Measurements from ENCODE around the gene THSD7A. TPM values are rescaled to one million over a fixed set of nuclear protein-coding genes. Genes with fewer than 3 reads are reported as not detected.

THSD7A gene
- polyA plus RNA-seq, 4 donors: 62.0 to 76.0 (median 72.8) TPM

DNA sequence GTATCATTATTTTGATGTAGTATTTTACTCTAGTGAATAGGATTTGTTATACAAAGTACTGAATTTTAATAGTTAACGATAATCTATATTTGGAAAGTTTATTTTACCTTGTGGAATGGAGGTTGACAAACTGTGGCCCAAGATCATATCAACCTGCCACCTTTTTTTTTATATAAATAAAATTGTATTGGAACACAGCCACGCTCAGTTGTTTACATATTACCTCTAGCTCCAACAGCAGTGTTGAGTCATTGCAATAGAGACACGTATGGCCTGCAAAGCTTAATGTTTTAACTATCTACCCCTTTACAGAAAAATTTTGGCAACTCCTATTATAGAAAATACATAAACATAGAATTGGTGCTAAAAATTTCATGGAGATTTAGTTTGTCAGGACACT is 239.3 kb downstream of the THSD7A start:
- DNase-seq (ENCODE audit: low read depth in 4 of 4, low spot score in 2 of 4): no peak

DNA sequence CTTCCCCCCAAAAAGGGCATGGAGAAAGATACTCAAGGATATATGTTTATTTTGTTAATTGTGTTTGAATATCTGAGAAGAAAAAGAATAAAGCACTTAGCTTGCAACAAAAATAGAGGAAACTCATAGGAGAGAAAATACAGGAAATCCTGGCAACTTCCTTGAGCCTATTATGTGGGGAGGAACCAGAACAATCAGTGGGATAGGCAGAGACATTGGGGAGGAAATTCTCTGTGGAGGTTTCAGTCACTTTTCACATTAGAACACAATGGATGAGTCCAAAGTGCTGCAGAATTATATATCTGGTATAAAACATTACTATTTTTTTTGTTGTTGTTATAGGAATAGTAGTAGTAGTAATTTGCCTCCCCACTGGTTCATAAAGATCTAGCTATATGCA is 240.1 kb downstream of the THSD7A start:
- DNase-seq (ENCODE audit: low read depth in 4 of 4, low spot score in 2 of 4): no peak

- DNase-seq (ENCODE audit: low read depth in 4 of 4, low spot score in 2 of 4): no peak
Observed at GRCh38 chr7:11591055-11591633, 240.9 kb downstream of the THSD7A start.

- DNase-seq (ENCODE audit: low read depth in 4 of 4, low spot score in 2 of 4): no peak
Observed at GRCh38 chr7:11589251-11589650, 242.7 kb downstream of the THSD7A start.

GRCh38 chr7:11587814-11588213 is 244.2 kb downstream of the THSD7A start:
- no peak for DNase-seq (ENCODE audit: low read depth in 4 of 4, low spot score in 2 of 4)

DNA sequence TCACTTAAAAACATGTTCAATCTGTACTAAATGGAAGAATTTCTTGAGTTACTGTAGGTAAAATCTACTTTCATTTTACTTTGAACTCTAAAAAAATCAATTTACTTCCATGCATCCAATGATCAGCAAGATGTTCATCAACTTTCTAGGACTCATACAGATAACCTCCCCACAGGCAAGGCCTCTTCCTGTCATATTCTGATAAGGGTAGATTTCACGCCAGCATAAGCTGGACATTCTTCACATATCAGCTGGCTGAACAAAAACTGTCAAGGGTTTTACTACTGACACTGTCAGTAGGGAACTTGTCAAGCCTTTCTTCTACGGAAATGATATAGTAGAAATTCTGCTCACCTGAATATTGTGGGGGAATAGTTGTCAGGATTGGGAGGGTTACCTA is 244.9 kb downstream of the THSD7A start:
- DNase-seq (ENCODE audit: low read depth in 4 of 4, low spot score in 2 of 4): no peak

- DNase-seq (ENCODE audit: low read depth in 4 of 4, low spot score in 2 of 4): no peak
Observed at GRCh38 chr7:11584406-11585031, 247.5 kb downstream of the THSD7A start.

- no peak for DNase-seq (ENCODE audit: low read depth in 4 of 4, low spot score in 2 of 4)
Observed at GRCh38 chr7:11579141-11579540, 252.9 kb downstream of the THSD7A start.

GRCh38 chr7:11576310-11576709 is 255.7 kb downstream of the THSD7A start:
- DNase-seq (ENCODE audit: low read depth in 4 of 4, low spot score in 2 of 4): no peak

DNA sequence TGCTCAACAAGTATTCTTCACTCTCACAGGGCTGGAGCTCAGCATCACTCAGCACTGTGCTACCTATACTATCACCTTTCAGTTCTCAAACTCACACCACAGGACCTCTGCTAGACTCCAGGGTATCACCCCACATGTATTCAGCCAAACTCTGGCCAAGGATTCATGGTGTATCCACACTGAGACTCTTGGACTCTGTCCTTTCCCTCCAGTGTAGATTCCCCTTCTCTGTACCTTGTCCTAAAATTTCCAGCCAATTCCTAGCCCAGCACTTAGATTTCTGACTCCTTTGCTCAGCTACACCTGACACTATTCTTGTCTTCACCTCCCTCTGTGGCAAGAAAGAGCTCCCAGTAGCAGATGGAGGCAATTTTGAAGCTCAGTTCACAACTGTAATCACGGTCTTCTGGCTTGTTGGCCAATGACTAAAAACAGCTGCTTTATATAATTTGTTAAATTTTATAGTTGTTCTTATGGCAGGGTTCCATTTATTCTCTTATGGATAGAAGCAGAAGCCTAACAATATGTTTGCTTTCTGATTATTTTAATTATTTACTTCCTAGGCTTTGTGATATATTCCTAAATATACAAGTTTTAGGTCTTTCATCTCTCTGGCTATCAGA is 258.8 kb downstream of the THSD7A start:
- DNase-seq (ENCODE audit: low read depth in 4 of 4, low spot score in 2 of 4): no peak

DNA sequence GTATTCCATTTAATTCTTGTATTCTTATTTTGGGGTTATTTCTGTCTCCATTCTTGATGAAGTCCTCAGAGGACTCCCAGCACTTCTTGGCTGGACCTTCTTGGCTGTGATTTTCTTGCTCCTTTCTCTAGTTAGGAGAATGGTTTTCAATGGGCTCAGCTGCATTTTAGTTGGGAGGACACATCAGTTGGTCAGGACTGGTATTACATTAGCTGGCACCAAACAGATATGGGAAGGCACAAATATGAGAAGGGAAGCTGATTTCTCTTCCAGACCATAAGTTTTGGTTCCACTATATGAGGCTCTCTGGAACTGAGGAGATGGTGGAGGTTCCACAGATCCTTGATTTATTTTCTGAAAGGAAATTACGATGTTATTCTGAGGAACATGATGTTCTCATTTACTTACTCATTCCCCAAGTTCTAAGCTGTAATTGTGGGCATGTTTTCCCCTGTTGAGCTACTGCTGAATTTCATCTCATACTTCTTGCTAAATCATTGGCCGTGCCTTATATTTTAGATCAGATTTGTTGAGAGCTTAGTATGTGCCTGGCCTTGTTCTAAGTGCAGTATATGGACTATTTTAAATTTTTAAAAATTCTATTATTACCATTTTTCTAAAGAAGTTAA is 261.0 kb downstream of the THSD7A start:
- DNase-seq (ENCODE audit: low read depth in 4 of 4, low spot score in 2 of 4): no peak

DNA sequence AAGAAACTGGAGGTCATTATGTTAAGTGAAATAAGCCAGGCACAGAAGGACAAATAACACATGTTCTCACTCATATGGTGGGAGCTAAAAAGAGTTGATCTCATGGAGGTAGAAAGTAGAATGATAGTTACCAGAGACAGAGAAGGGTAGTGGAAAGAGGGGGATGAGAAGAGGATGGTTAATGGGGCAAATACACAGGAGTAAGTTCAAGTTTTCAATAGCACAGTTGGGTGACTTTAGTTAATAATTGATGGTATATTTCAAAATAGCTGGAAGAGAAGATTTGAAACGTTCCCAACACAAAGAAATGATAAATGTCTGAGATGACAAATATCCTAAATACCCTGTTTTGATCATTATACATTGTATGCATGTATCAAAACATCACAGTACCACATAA is 261.8 kb downstream of the THSD7A start:
- DNase-seq (ENCODE audit: low read depth in 4 of 4, low spot score in 2 of 4): no peak

GRCh38 chr7:11567571-11567970 is 264.4 kb downstream of the THSD7A start:
- no peak for DNase-seq (ENCODE audit: low read depth in 4 of 4, low spot score in 2 of 4)

GRCh38 chr7:11557627-11558026 is 274.4 kb downstream of the THSD7A start:
- no peak for DNase-seq (ENCODE audit: low read depth in 4 of 4, low spot score in 2 of 4)

- DNase-seq (ENCODE audit: low read depth in 4 of 4, low spot score in 2 of 4): no peak
Observed at GRCh38 chr7:11552676-11553296, 279.2 kb downstream of the THSD7A start.

DNA sequence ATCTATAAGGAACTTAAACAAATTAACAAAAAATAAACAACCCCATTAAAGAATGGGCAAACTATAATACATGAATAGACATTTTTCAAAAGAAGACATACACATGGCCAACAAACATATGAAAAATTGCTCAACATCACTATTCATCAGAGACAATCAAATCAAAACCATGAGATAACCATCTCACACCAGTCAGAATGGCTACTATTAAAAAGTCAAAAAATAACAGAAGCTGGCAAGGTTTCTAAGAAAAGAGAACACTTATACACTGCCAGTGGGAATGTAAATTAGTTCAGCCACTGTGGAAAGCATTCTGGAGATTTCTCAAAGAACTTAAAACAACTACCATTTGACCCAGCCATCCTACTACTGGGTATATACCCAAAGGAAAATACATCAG is 280.5 kb downstream of the THSD7A start:
- DNase-seq (ENCODE audit: low read depth in 4 of 4, low spot score in 2 of 4): no peak

GRCh38 chr7:11548532-11548931 is 283.5 kb downstream of the THSD7A start:
- no peak for DNase-seq (ENCODE audit: low read depth in 4 of 4, low spot score in 2 of 4)

DNA sequence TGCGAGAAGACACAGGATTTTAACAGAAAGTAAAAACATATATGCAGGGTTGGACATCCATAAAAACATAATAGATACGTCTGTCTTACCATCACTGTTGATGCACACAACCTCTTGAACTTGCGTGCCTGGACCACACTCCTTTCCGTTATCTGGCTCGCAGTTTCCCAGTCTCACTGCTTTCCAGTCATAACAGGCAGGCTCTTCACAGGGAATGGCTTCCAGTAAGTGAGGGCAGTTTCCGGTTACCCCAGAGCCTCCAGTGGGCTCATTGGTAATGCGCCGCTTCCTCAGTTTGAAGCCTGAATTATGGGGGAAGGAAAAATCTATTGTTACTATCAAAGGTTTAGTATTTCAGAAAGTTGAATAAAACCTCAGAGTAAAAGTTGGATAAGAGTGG is 290.7 kb downstream of the THSD7A start:
- no peak for DNase-seq (ENCODE audit: low read depth in 4 of 4, low spot score in 2 of 4)

DNA sequence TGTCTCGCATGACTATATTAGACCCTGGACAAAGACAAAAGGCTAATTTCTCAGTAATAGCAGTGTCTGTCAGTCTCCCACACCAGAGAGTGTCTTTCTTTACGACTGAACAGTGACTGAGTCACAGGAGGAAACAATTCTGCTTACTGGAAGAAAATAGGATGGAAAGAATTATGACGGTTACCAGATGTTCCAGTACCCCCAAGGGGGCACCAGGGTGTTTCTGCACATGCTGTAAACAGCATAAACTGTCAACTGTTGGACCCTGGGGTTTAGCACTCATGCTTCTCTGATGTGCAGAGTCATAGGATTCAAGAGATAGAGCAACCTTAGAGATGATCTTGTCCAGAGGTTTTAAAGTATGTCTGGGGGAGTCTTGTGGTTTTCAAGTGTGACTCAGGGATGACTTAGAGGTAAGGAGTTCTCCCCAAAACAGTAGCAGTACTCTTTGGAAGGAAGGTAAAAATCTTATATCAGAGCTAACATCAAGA is 291.7 kb downstream of the THSD7A start:
- DNase-seq (ENCODE audit: low read depth in 4 of 4, low spot score in 2 of 4): no peak

DNA sequence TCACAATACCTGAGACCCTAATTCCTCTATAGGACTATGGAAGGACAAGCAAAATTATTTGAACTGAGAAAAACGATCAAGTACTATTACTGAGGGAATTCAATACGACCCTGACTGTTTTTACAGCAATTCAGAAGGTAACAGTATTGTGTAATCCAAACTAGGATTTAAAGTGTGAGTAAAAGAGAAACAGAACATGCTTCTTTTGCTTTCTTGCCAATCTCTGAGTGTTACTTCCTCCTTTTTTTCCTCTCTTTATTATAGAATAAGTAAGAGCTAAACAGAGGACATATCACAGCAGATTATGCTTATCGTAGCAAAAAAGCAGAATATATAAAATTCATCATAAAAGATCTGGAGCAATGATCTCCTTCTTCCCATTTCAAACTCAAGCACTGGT is 292.1 kb downstream of the THSD7A start:
- DNase-seq (ENCODE audit: low read depth in 4 of 4, low spot score in 2 of 4): no peak

DNA sequence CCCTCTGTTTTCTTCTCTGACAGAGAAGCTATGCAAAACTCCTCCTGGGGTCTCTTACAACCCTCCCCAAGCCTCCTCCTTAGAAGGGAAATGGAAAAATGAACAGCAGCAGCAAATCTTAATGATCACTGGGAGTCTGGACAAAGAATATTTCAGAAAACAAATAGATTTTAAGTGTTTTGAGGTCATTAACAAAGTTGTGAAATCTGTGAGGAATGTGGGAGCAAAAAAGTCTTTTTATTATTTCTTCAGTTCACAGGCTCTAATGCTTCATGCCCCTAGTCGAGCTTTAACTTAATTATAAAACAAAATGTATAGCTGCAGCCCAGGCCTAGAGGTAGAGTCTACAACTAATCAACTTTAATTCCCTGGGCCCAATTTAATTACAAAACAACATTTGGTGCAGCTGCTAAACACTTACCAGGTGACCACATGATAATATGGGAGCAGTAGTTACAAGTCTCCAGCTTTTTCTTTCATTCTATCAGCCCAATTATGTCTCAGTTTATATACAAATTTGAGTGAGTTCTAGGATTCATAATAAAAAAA is 293.2 kb downstream of the THSD7A start:
- no peak for DNase-seq (ENCODE audit: low read depth in 4 of 4, low spot score in 2 of 4)

All from left renal cortex interstitium (tissue), 4 donors.